Mesenchymal stem cell (in vitro differentiated cells and primary cell): ENCODE measurements around the gene ABCB9.

ENCODE experiments used
- DNase-seq: peaks from one replicate; pipeline ENCODE4 v3.0.0-alpha.2; 2013
- H2AFZ ChIP-seq: one replicate; pipeline ENCODE4 v1.6.1; 2013; ENCODE audit warnings: low read depth, mild to moderate bottlenecking, control low read depth, inconsistent platforms, low read length, moderate library complexity
- H2AK5ac ChIP-seq: 2 replicates; pipeline ENCODE4 v1.6.1; 2013; ENCODE audit warnings: low read length, moderate library complexity, mild to moderate bottlenecking, inconsistent platforms; ENCODE audit not compliant: severe bottlenecking
- H2BK120ac ChIP-seq: one replicate; pipeline ENCODE4 v1.6.1; 2013; ENCODE audit warnings: low read depth, mild to moderate bottlenecking, inconsistent platforms, low read length, moderate library complexity
- H2BK12ac ChIP-seq, 2 experiments: one replicate each; pipeline ENCODE4 v1.6.1; 2013; ENCODE audit warnings: inconsistent platforms in 2 of 2, low read length in 2 of 2, mild to moderate bottlenecking in 2 of 2, moderate library complexity in 2 of 2, control low read depth in 1 of 2
- H2BK15ac ChIP-seq: one replicate; pipeline ENCODE4 v1.6.1; 2013; ENCODE audit warnings: mild to moderate bottlenecking, low read depth, inconsistent platforms; ENCODE audit not compliant: poor library complexity, severe bottlenecking
- H2BK5ac ChIP-seq: 2 replicates; pipeline ENCODE4 v1.6.1; 2013; ENCODE audit warnings: low read depth, mild to moderate bottlenecking, low read length, control low read depth, inconsistent platforms; ENCODE audit not compliant: poor library complexity, severe bottlenecking
- H3K14ac ChIP-seq, 2 experiments: one replicate each; pipeline ENCODE4 v1.6.1; 2013; ENCODE audit warnings: inconsistent platforms in 2 of 2, low read length in 2 of 2, control low read depth in 1 of 2, mild to moderate bottlenecking in 1 of 2, moderate library complexity in 1 of 2
- H3K18ac ChIP-seq, 2 experiments: one replicate each; pipeline ENCODE4 v1.6.1; 2013; ENCODE audit warnings: inconsistent platforms in 2 of 2, low read length in 2 of 2, control low read depth in 1 of 2, low read depth in 1 of 2, mild to moderate bottlenecking in 1 of 2
- H3K23ac ChIP-seq, 2 experiments: one replicate each; pipeline ENCODE4 v1.6.1; 2013; ENCODE audit warnings: inconsistent platforms in 2 of 2, low read length in 2 of 2, mild to moderate bottlenecking in 2 of 2, moderate library complexity in 2 of 2, control low read depth in 1 of 2
- H3K27ac ChIP-seq: 2 replicates; pipeline ENCODE4 v1.5.1; 2013; ENCODE audit warnings: mild to moderate bottlenecking, moderate library complexity, low read length, control low read depth, inconsistent platforms; ENCODE audit not compliant: poor library complexity, severe bottlenecking
- H3K27me3 ChIP-seq, 2 experiments: 2 replicates each; pipeline versions ENCODE4 v1.6.1 to v1.7.0; 2013; ENCODE audit warnings: low read length in 2 of 2, mild to moderate bottlenecking in 2 of 2, moderate library complexity in 2 of 2, control low read depth in 1 of 2, inconsistent platforms in 1 of 2; ENCODE audit not compliant: control insufficient read depth in 1 of 2, insufficient read depth in 1 of 2
- H3K36me3 ChIP-seq, 2 experiments: 2 replicates each; pipeline versions ENCODE4 v1.6.1 to v1.7.0; 2013; ENCODE audit warnings: low read length in 2 of 2, control low read depth in 1 of 2, inconsistent platforms in 1 of 2, low read depth in 1 of 2, mild to moderate bottlenecking in 1 of 2; ENCODE audit not compliant: insufficient read depth in 2 of 2, control insufficient read depth in 1 of 2
- H3K4ac ChIP-seq, 2 experiments: one replicate each; pipeline ENCODE4 v1.6.1; 2013; ENCODE audit warnings: inconsistent platforms in 2 of 2, low read length in 2 of 2, mild to moderate bottlenecking in 2 of 2, moderate library complexity in 2 of 2, control low read depth in 1 of 2, low read depth in 1 of 2
- H3K4me1 ChIP-seq: 2 replicates; pipeline ENCODE4 v1.6.1; 2013; ENCODE audit warnings: low read depth, low read length, control low read depth; ENCODE audit not compliant: control insufficient read depth, insufficient read depth
- H3K4me2 ChIP-seq: 2 replicates; pipeline ENCODE4 v1.6.1; 2013; ENCODE audit warnings: low read length, mild to moderate bottlenecking, inconsistent platforms; ENCODE audit not compliant: poor library complexity, severe bottlenecking
- H3K4me3 ChIP-seq, 2 experiments: 2 replicates each; pipeline versions ENCODE4 v1.5.1 to v1.7.0; 2013; ENCODE audit warnings: low read length in 2 of 2, mild to moderate bottlenecking in 2 of 2, control low read depth in 1 of 2, low read depth in 1 of 2; ENCODE audit not compliant: insufficient read depth in 1 of 2
- H3K79me1 ChIP-seq: replicated peaks from 2 replicates; pipeline ENCODE4 v1.6.1; 2013; ENCODE audit warnings: mild to moderate bottlenecking, control low read depth, low read length, inconsistent platforms; ENCODE audit not compliant: poor library complexity, severe bottlenecking
- H3K9ac ChIP-seq: 2 replicates; pipeline ENCODE4 v1.7.0; 2013; ENCODE audit warnings: mild to moderate bottlenecking, low read length, moderate library complexity
- H3K9me3 ChIP-seq: 2 replicates; pipeline ENCODE4 v1.7.0; 2013; ENCODE audit warnings: mild to moderate bottlenecking, low read length; ENCODE audit not compliant: control insufficient read depth
- H4K8ac ChIP-seq: one replicate; pipeline ENCODE4 v1.6.1; 2013; ENCODE audit warnings: inconsistent platforms, mild to moderate bottlenecking, low read length, moderate library complexity
- H4K91ac ChIP-seq: one replicate; pipeline ENCODE4 v1.6.1; 2013; ENCODE audit warnings: mild to moderate bottlenecking, low read length, inconsistent platforms
- WGBS: methylation state at CpG from one replicate; pipeline ENCODE4 v1.1.7; 2013; ENCODE audit warnings: mixed read lengths; 5-methylcytosine and 5-hydroxymethylcytosine counted together

ABCB9 gene

GRCh38 chr12:122980183-122981035 lies 14.1 kb upstream of the ABCB9 start, which contains the start of gene ARL6IP4:
Gene ARL6IP4 (plus strand): TSS chr12:122980681. CDS start chr12:122981140, 459 bp downstream.
- Histone ChIP-seq H3K27me3 (no peaks in the 10 kb centered on the region), H2AK5ac (peak within 1 kb of the TSS; percentile 72), H3K4me1 (peaks cover 71% of the 10 kb centered on the region), H4K8ac (peak within 1 kb of the TSS; percentile 98), H3K14ac (peak within 1 kb of the TSS; percentile 69 to 97), H3K4me2 (peak within 1 kb of the TSS; percentile 81), H4K91ac (peak within 1 kb of the TSS; percentile 96), H3K23ac (peak within 1 kb of the TSS in 1 of 2 experiments; percentile 48), H2BK12ac (peak within 1 kb of the TSS; percentile 9 to 68), H2AFZ (peak within 1 kb of the TSS; percentile 83), H3K9me3 (no peaks in the 10 kb centered on the region), H3K18ac (peak within 1 kb of the TSS; percentile 95 to 97), H2BK120ac (peak within 1 kb of the TSS; percentile 94), H3K27ac (peak within 1 kb of the TSS; percentile 65), H3K79me1 (peaks cover 40% of the 10 kb centered on the region), H2BK5ac (no peak within 1 kb of the TSS), H3K4ac (peak within 1 kb of the TSS; percentile 84 to 98), H2BK15ac (peak within 1 kb of the TSS; percentile 96), H3K36me3 (peaks cover 27 to 60% of the 10 kb centered on the region in 2 experiments), H3K4me3 (peak within 1 kb of the TSS; percentile 84 to 98), H3K9ac (peak within 1 kb of the TSS; percentile 92)
- peak; percentile 70 for DNase-seq
- WGBS = under 1% methylated on average over 66 of the region's 96 CpGs

- H2AFZ ChIP-seq = peak overlapping the region; percentile 83
- peak overlapping the region; percentile 95 to 97 for H3K18ac ChIP-seq
- WGBS = 14% methylated on average over 7 of the region's 7 CpGs
- H3K4me3 ChIP-seq = peak overlapping the region; percentile 84 to 98
- H2BK15ac ChIP-seq = peak overlapping the region; percentile 96
- H3K23ac ChIP-seq = peak overlapping the region in 1 of 2 experiments; percentile 48
- H3K4ac ChIP-seq = peak overlapping the region; percentile 84 to 98
- H4K91ac ChIP-seq = peak overlapping the region; percentile 96
- peak overlapping the region in 1 of 2 experiments; percentile 97 for H3K14ac ChIP-seq
- peak overlapping the region; percentile 39 for H2BK120ac ChIP-seq
- peaks cover 40% of the 10 kb centered on the region for H3K79me1 ChIP-seq
- DNase-seq = no peak
- peak overlapping the region; percentile 51 for H3K4me2 ChIP-seq
- H4K8ac ChIP-seq = peak overlapping the region; percentile 98
- peak overlapping the region; percentile 72 for H2AK5ac ChIP-seq
- H2BK12ac ChIP-seq = peak overlapping the region in 1 of 2 experiments; percentile 45
- no peaks in the 10 kb centered on the region for H3K27me3 ChIP-seq
- peak overlapping the region; percentile 92 for H3K9ac ChIP-seq
- H3K36me3 ChIP-seq = peaks cover 25 to 55% of the 10 kb centered on the region in 2 experiments
- no peak overlapping the region for H2BK5ac ChIP-seq
- H3K27ac ChIP-seq = no peak overlapping the region
- no peaks in the 10 kb centered on the region for H3K9me3 ChIP-seq
- peaks cover 68% of the 10 kb centered on the region for H3K4me1 ChIP-seq
These were observed 13.6 kb upstream of the ABCB9 start for GRCh38 chr12:122979908-122980182.

- Histone ChIP-seq H3K79me1 (peaks cover 40% of the 10 kb centered on the region), H3K9ac (peak overlapping the region; percentile 92), H2BK120ac (peak overlapping the region; percentile 39), H3K4ac (peak overlapping the region; percentile 84 to 98), H2AK5ac (peak overlapping the region; percentile 72), H3K4me3 (peak overlapping the region; percentile 17 to 98), H3K27me3 (no peaks in the 10 kb centered on the region), H2BK12ac (peak overlapping the region; percentile 9 to 76), H3K4me1 (peaks cover 63% of the 10 kb centered on the region), H4K91ac (peak overlapping the region; percentile 96), H2BK15ac (no peak overlapping the region), H2AFZ (no peak overlapping the region), H3K9me3 (no peaks in the 10 kb centered on the region), H3K36me3 (peaks cover 25 to 52% of the 10 kb centered on the region in 2 experiments), H4K8ac (peak overlapping the region; percentile 98), H2BK5ac (no peak overlapping the region), H3K14ac (peak overlapping the region in 1 of 2 experiments; percentile 38), H3K18ac (peak overlapping the region in 1 of 2 experiments; percentile 97), H3K23ac (peak overlapping the region in 1 of 2 experiments; percentile 14), H3K27ac (no peak overlapping the region), H3K4me2 (peak overlapping the region; percentile 51)
- 84% methylated on average over 28 of the region's 28 CpGs for WGBS
- no peak for DNase-seq
These were observed 13.0 kb upstream of the ABCB9 start for GRCh38 chr12:122979001-122979907.
